Tibial nerve (tissue), 4 donors: ENCODE data around the gene FREY1.

Experiments used
- CTCF ChIP-seq, 5 experiments: fragments of 200-600 bp in 3 of 5; fragments of 450-650 bp in 2 of 5; sonication (generic) in 3 of 5; IDR thresholded peaks; one replicate each; pipeline ENCODE4 v1.5.1; 2016 to 2019; ENCODE audit warnings: antibody characterized with exemption in 5 of 5, mild to moderate bottlenecking in 3 of 5, moderate library complexity in 2 of 5
- EP300 ChIP-seq, 2 donors: sonication (generic); formaldehyde crosslinking; IDR thresholded peaks; one replicate each; pipeline ENCODE4 v1.6.1; 2017; ENCODE audit warnings: antibody characterized with exemption in 2 of 2, mild to moderate bottlenecking in 1 of 2
- POLR2A ChIP-seq, 2 donors: fragments of 450-650 bp; IDR thresholded peaks; one replicate each; pipeline ENCODE4 v1.6.1; 2017; ENCODE audit warnings: antibody characterized with exemption in 2 of 2, mild to moderate bottlenecking in 2 of 2, moderate library complexity in 2 of 2

DNA sequence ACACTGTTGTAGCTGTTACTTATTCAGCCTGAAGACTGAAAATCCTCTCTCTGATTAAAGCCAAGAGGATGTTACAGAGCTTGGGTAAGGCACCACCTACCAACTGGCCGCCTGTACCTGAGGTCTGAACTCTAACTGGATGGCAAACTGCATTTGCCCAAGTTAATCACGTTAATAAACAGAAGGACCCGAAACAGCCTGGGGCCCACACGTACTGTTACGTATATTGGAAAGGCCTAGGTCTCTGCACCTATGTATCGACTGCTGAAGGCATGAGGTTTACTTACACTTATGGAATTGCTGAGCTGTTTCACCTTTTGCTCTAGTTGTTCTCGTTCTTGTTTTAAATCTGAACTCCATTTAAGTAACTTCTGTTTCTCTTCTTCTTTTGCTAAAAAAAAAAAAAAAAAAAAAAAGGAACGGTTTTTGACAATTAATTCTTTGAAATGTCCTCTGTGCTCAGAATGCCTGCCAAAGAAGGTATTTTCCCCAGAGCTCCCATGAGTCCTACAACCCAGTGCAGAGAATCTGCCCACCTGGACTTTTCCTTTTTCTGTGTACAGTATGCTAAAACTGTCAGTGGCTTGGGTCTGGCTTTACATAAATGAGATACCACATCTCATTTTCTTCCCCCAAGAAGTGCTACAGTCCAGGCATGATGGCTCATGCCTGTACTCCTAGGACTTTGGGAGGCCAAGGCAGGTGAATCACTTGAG lies 28.4 kb upstream of the FREY1 start:
- TF ChIP-seq POLR2A (IDR thresholded peaks at IDR 0.05) = no peak
- TF ChIP-seq CTCF (IDR thresholded peaks at IDR 0.05) = no peak
- TF ChIP-seq EP300 (IDR thresholded peaks at IDR 0.05) = no peak
